ENCODE results near the gene ORC6.

GRCh38 chr16:46743232-46743719 lies 53.8 kb downstream of the ORC6 start:
- TF ChIP-seq CTCF (conservative IDR thresholded peaks at IDR 0.05; ENCODE audit: low read depth, low read length) (no peak), EZH2 (IDR thresholded peaks at IDR 0.05; ENCODE audit: borderline replicate concordance, low read depth, low read length, poor library complexity, severe bottlenecking) (no peak)

Data from A673 (cell line).